Anterior cingulate cortex (tissue), 58 donors: ENCODE data around the gene BANF1.

Experiments used
- DNase-seq, 58 donors: peaks; one replicate each; lab custom pipeline; 2025; lab: John Stamatoyannopoulos, UW

The BANF1 gene, protein sequence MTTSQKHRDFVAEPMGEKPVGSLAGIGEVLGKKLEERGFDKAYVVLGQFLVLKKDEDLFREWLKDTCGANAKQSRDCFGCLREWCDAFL

DNA sequence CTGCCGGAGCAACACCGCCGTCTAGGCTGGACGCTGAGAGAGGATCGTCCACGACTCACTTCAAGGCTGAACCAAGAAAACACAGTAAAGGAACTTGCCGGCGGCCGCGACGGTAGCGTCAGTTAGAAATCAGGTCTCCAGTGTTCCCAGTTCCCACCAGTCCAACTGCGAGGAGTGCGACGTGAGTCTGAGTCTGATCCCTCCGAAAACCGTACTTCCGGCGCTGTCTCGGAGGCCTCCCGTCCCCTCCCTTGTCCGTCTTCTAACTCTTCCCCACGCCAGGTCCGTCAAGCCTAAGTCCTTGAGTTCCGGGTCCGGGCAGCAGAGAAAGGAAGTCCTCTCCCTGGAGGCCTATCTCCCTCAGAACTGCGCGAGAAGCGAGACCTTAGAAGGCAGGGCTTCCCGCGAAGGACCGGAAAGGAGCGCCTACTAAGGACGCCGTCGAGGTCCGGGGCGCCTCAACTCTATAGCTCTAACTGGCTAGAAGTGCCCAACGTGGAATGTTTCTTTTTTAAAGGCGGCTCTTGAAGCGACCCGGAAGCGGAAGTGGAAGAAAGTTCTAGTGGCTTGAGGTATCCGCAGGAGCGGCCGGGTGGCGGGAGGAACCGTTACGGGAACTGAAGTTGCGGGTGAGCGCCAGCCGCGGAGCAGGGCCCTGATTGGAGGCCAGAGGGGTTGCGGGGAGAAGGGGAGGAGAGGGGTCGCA lies at the start of gene BANF1, which contains the start of gene EIF1AD:
Gene BANF1, plus strand, starts transcription at position 562 of the 706 bp plus-strand sequence. CDS start 748 bp downstream, outside the sequence.
Gene EIF1AD, minus strand, starts transcription at position 216 of the 706 bp plus-strand sequence. CDS start 1,768 bp downstream, outside the sequence.
- DNase-seq = peak; percentile 72 to 100 (median 97)

DNA sequence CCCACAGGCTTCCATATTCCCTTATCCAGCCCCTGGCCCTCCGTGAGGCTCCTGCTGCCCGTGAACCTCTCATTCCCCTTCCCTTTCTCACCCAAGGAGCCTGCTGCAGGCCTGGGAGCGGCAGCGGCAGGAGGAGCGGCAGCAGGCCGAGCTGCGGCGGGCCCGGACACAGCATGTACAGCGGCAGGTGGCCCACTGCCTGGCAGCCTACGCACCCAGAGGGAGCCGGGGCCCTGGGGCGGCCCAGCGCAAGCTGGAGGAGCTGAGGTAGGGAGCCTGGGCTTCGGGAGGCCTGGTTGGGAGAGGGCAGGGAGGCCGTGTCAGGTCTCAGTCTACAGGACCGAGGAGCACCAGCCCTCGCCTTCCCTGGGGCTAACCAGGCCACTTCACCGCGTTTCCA lies 48.8 kb upstream of the BANF1 start:
- no peak for DNase-seq

DNA sequence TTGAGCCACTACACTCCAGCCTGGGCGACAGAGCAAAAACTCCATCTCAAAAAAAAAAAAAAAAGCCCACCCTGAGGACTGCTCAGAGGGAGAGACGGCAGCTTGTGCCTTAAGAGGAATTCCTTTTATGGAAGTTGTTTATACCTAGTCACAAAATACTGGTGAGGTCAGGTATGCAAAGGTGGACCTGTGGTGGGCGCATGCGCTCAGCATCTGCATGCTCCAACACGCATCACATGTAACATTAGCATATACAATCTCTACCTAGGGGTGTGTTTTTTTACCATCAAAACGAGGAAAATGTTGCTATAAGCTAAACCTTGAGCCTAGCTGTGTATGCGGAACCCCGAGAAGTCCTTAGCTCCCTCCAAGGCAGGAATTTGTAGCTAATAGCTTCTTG lies 47.5 kb upstream of the BANF1 start:
- no peak for DNase-seq

DNA sequence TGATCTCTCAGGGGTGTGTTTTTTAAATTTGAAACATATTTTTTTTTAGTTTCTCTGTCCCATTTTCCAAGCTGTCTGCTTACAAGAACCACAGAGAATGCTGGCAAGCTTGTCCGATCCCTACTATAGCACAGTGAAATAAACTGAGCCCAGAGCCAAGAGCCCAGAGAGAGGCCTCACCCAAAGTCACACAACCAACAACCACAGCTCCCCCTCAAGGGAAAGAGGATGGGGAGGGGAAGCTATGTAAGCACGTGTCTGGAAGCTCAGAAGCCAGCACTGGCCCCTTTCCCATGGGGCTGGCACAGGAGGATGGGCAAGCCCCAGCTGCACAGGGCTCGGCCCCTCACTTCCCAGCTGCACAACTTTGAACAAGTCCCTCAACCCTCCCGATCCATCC lies 44.0 kb upstream of the BANF1 start:
- DNase-seq = no peak

DNA sequence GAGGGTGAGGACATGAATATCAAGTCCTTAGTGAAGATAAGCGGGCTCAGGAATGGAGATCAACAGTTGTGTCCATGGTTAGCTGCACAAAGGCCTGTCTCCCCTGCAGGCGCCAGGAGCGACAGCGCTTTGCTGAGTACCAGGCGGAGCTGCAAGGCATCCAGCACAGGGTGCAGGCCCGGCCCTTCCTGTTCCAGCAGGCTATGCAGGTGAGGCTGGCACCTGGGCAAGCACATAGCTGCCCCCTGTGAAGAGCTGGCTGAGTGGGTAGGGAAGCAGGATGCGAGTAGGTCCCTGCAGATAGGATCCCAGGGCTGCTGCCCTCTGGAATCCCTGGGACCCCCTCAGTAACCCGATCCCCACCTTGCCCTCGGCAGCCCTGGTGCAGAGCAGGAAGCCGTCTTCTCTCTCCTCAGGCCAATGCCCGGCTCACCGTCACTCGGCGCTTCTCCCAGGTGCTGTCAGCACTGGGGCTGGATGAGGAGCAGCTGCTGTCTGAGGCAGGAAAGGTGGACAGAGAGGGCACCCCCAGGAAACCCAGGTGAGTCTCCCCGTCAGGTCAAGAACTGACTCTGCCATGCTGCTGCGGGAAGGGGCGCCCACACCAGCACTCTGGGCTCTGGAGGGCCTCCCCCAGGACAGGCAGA lies 43.4 kb upstream of the BANF1 start:
- DNase-seq = no peak

DNA sequence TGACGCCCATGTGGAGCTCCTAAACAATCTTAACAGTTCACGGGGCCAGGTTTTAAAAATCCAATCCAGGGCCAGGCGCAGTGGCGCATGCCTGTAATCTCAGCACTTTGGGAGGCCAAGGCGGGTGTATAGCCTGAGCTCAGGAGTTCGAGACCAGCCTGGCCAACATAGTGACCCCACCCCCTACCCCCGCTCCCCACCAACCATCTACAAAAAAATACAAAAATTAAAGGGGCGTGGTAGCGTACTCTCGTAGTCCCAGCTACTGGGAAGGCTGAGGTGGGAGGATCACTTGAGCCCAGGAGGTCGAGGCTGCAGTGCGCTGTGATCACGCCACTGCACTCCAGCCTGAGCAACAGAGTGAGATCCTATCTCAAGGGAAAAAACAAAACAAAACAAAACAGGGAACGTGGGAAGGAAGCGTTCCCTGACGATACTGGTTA lies 41.5 kb upstream of the BANF1 start:
- no peak for DNase-seq

DNA sequence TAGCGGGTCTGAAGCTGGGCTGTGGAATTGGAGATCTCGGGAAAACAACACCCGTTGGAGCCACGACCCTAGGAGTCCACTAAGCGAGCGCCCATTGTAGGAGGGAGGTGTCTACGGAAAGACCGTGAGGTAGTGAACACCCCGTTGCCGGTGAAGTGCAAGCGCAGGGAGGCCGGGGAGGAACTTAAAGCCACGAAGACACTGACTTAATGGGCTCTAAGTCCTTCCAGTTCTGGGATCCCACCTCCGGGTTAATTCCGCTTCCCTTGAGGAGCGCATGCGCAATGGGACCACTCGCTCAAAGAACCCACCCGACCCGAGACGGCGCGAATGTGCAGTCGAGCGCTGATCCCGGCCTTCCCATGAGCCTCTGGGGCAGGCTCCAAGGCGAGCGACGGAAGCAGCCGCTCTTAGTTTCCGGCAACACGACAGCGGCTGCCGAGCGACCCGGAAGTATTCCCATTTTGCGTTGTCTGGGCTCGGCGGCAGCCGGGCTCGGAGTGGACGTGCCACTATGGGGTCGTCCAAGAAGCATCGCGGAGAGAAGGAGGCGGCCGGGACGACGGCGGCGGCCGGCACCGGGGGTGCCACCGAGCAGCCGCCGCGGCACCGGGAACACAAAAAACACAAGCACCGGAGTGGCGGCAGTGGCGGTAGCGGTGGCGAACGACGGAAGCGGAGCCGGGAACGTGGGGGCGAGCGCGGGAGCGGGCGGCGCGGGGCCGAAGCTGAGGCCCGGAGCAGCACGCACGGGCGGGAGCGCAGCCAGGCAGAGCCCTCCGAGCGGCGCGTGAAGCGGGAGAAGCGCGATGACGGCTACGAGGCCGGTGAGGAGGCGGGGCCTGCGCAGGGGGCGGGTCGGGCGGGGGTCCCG lies 40.8 kb upstream of the BANF1 start, which contains the start of gene SART1:
Gene SART1, plus strand, starts transcription at position 468 of the 874 bp plus-strand sequence. Its CDS starts 47 bp downstream, at position 515.
- peak; percentile 84 to 99 (median 96) for DNase-seq

DNA sequence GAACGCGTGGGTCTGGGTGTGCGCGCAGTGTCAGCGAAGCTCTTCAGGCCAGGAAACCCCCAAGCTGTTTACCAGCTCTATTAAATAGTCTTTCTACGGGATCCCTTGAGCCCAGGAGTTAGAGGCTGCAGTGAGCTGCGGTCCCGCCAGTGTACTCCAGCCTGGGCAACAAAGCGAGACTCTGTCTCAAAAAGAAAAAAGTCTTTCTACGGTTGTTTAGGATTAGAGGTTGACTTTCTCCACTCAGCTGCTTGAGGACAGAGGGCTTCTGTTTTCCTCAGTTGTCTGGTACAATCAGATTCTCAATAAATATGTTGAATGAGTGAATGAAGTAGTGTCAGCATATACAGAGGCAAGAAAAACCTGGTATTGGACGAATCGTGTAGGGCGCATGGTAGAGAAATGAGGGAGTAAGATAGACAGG lies 40.1 kb upstream of the BANF1 start:
- DNase-seq = no peak

DNA sequence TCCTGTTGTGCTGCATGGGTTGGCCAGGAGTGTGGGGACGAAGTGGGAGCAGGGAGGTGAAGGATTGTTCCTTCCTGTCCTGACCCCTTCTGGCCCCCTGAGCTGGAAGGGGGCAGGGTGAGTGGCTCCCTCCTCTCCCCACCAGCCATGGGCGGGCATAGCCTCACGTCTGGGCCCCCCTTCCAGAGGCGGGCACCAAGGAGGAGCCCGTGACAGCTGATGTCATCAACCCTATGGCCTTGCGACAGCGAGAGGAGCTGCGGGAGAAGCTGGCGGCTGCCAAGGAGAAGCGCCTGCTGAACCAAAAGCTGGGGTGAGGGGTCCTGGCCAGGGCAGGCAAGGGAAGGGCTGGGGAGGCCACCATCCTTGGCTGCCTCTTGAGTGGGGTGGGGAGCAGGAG lies 37.4 kb upstream of the BANF1 start:
- no peak for DNase-seq

DNA sequence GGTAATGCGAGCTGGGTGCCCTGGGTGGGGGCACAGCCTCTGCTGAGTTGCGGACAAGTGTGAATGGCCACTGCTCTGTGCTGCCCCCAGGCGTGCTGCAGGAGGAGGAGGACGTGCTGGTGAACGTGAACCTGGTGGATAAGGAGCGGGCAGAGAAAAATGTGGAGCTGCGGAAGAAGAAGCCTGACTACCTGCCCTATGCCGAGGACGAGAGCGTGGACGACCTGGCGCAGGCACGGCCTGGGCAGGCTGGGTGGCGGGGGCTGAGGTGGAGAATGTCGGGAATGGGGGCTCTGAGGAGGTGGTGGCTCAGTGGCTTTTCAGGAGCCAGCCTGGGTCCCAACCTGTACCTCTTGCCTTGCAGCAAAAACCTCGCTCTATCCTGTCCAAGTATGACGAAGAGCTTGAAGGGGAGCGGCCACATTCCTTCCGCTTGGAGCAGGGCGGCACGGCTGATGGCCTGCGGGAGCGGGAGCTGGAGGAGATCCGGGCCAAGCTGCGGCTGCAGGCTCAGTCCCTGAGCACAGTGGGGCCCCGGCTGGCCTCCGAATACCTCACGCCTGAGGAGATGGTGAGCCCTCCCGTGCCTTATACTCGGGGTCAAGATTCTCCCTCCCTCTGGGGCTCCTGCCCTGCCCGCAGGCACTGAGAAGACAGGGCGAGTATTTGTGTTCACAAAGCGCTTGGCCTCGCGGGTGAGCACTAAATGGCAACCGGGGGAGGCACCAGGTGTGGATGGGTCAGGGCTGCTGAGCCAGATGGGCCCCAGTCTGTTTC lies 36.1 kb upstream of the BANF1 start:
- no peak for DNase-seq

DNA sequence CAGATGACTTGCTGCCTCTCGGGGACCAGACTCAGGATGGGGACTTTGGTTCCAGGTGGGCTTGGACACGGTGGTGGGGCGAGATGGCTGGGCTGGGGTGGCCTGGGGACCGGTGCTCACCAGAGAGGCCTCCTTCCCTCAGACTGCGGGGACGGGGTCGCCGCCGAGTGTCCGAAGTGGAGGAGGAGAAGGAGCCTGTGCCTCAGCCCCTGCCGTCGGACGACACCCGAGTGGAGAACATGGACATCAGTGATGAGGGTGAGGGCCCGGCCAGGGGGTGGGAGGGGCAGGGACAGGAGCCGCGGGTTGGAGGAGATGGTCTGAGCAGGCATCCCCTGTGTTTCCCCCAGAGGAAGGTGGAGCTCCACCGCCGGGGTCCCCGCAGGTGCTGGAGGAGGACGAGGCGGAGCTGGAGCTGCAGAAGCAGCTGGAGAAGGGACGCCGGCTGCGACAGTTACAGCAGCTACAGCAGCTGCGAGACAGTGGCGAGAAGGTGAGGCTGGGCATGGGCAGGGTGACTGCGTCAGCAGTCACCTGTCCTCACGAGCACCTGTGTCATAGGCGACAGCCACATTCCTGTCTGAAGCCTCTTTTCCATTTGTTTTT lies 34.9 kb upstream of the BANF1 start:
- DNase-seq = no peak

DNA sequence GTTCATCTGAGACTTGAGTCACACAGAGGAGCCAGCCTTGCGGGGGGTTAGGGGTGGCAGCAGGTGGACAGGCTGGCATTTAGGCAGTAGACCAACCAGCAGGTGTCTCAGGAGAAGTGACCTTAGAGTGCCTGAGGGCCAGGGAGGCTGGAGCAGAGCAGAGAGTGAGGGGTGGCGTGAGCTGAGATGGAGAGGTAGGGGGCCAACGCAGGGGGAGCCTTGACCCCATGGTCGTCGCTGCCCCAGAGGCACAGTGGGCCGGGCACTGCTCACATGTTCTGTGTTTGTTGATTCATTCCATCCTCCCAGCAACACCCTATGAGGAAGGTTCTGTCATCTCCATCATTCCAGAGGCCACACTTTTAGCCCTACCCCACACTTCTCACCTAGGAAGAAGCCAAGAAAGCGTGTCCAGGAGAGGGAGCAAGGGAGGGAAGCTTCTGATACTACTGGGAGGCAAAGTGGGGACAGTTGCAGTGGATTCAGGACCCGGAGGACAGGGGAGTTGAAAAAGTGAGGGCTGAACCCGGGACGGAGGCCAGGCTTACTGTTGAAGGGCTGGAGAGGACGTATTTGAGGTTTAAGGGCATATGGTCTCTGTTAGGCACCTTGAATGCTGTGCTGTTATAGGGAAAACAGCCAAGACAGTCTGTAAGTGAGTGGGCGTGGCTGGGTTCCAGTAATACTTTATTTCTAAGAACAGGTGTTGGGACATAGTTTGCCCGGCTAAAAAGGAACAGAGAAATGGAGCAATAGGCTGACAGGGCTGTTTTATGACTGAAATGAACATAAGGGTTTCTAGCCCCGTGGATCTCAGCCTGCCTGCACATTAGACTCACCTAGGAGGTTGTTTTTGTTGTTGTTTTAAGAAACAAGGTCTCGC lies 33.5 kb upstream of the BANF1 start:
- DNase-seq = no peak

DNA sequence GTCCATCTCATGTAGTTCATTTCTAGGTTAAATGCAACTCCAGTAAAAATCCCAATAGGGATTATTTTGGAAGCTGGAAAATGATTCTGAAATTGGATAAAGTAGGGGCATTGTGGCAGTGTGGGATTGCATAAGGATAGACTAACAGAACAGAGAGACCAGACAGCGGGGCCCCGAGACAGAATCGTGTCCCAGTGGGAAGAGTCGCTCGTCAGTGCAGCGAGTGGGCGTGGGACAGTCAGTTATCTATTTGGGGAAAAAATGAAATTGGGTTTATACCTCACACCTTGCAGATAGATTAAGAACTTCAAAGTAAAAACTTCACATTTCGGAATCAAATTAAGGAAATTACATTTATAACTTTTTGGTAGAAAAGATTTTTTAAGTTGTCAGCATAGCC lies 30.2 kb upstream of the BANF1 start:
- DNase-seq = no peak

DNA sequence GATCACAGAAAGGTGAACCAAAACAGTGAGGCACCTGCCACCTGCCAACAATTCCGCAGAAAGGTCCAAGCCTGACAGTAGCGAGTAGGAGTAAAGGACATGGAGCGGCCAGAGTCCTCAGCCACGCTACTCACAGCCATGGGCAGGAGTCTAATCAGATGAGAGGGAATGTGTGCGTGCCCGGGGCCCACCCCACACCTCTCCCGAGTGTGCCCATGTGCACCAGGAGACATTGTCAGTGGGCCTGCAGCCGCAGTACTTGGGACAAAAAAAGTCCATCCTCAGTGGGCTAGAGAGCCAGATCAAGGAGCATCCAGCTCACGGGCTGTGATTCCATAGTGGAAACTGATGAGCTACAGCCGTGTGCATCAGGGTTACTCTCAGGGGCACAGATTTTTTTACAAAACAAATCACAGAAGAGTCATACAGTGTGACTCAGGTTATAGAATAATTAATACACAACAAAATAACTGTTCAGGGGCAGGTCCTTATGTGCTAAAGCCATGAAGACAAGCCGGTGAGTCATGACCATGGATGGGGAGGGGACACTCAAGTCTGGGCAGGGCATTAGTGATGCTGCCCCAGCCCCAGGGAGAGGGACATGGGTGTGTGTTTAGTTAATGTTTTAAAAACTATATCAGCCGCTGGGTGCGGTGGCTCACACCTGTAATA lies 28.7 kb upstream of the BANF1 start:
- no peak for DNase-seq

DNA sequence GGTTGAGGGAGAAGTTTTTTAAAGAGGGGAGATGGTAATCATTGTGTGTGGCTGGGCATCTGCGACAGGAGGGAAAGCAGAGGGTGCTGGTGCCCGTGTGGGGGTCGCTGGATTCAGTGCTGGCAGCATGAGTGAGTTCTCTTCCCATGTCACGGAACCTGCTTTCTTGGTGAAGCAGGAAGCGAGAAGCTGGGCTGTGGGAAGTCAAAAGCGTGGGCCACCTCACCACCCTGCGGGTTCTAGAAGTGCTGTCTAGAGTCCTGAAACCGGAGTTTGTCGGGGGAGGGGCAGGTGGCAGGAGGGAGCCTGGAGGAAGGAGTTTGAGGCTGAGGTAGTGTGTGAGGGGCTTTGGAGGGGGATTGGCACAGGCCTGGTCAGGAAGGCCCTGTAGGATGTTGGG lies 26.5 kb upstream of the BANF1 start:
- no peak for DNase-seq

DNA sequence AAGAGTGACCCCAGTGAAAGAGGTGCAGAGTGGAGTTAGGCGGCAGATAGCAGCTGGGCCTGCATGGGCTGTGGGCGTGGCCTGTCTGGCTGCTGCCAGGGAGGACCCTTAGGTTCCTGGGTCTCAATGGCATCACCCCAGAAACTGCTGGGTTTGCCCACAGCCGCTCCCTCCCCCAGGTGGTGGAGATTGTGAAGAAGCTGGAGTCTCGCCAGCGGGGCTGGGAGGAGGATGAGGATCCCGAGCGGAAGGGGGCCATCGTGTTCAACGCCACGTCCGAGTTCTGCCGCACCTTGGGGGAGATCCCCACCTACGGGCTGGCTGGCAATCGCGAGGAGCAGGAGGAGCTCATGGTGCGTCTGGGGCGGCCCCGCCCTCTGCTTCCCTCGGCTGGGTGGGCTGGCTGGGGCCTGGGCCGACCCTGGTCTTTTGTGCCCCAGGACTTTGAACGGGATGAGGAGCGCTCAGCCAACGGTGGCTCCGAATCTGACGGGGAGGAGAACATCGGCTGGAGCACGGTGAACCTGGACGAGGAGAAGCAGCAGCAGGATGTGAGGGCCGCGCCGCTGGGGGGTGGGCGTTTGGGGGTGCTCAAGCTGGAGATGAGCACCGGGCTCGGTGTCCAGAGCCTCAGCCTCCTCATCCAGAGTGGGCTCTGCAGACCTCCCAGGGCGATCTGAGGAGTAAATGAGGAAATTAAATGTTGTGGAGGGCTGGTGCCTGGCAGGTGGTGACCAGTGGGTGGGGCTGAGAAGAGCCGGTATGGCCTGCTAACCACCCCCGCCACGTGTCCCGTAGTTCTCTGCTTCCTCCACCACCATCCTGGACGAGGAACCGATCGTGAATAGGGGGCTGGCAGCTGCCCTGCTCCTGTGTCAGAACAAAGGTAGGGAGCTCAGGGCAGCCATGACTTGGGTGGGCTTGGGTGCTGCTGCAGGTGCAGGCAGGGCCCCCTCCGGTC lies 25.8 kb upstream of the BANF1 start:
- no peak for DNase-seq
